IPS-18c (cell line): ENCODE results near the gene SRSF7.
"Not testable (repeated sequence)": the region's sequence is repeated elsewhere in the genome, so short reads cannot be mapped to it uniquely, and the experiment has no call there.

Source experiments
- H3K4me3 ChIP-seq: 2 replicates; pipeline ENCODE4 v1.7.0; 2013; ENCODE audit warnings: low read depth, mild to moderate bottlenecking, low read length, moderate library complexity; ENCODE audit not compliant: insufficient read depth
- H3K9me3 ChIP-seq: one replicate; pipeline ENCODE4 v1.6.1; 2013; ENCODE audit warnings: mild to moderate bottlenecking, low read length, moderate library complexity; ENCODE audit not compliant: control insufficient read depth, insufficient read depth

The SRSF7 gene

GRCh38 chr2:38716185-38716584 is 35.0 kb downstream of the SRSF7 start:
- no peaks in the 10 kb centered on the region for H3K9me3 ChIP-seq
- no peak overlapping the region for H3K4me3 ChIP-seq

- H3K4me3 ChIP-seq, H3K9me3 ChIP-seq: not testable (repeated sequence)
Observed at GRCh38 chr2:38714941-38715340, 36.2 kb downstream of the SRSF7 start.

GRCh38 chr2:38713338-38713737 is 37.8 kb downstream of the SRSF7 start:
- H3K4me3 ChIP-seq, result no peak overlapping the region

GRCh38 chr2:38712871-38713270 is 38.3 kb downstream of the SRSF7 start:
- no peak overlapping the region for H3K4me3 ChIP-seq

More at GRCh38 chr2:38713338-38713737, 37.8 kb downstream of the SRSF7 start:
- H3K9me3 ChIP-seq, result no peaks in the 10 kb centered on the region

GRCh38 chr2:38712413-38712812 is 38.7 kb downstream of the SRSF7 start:
- Histone ChIP-seq H3K4me3 (no peak overlapping the region), H3K9me3 (no peaks in the 10 kb centered on the region)

More at GRCh38 chr2:38712871-38713270, 38.3 kb downstream of the SRSF7 start:
- H3K9me3 ChIP-seq, result no peaks in the 10 kb centered on the region

GRCh38 chr2:38711558-38711957 is 39.6 kb downstream of the SRSF7 start:
- no peak overlapping the region for H3K4me3 ChIP-seq
- H3K9me3 ChIP-seq, result no peaks in the 10 kb centered on the region

- H3K9me3 ChIP-seq, result no peaks in the 10 kb centered on the region
- no peak overlapping the region for H3K4me3 ChIP-seq
Observed at GRCh38 chr2:38709567-38710194, 41.5 kb downstream of the SRSF7 start.

GRCh38 chr2:38708900-38709566 is 42.1 kb downstream of the SRSF7 start:
- no peak overlapping the region for H3K4me3 ChIP-seq

GRCh38 chr2:38708491-38708890 is 42.7 kb downstream of the SRSF7 start:
- not testable (repeated sequence) for H3K9me3 ChIP-seq, H3K4me3 ChIP-seq

More at GRCh38 chr2:38708900-38709566, 42.1 kb downstream of the SRSF7 start:
- no peaks in the 10 kb centered on the region for H3K9me3 ChIP-seq

- Histone ChIP-seq H3K4me3 (no peak overlapping the region), H3K9me3 (no peaks in the 10 kb centered on the region)
Observed at GRCh38 chr2:38706846-38707345, 44.3 kb downstream of the SRSF7 start.

GRCh38 chr2:38704664-38705063 is 46.5 kb downstream of the SRSF7 start:
- H3K4me3 ChIP-seq, result no peak overlapping the region
- no peaks in the 10 kb centered on the region for H3K9me3 ChIP-seq

- H3K9me3 ChIP-seq, H3K4me3 ChIP-seq: not testable (repeated sequence)
Observed at GRCh38 chr2:38703336-38703735, 47.8 kb downstream of the SRSF7 start.

- no peaks in the 10 kb centered on the region for H3K9me3 ChIP-seq
Observed at GRCh38 chr2:38702413-38702812, 48.7 kb downstream of the SRSF7 start.

GRCh38 chr2:38701542-38701941 is 49.6 kb downstream of the SRSF7 start:
- H3K4me3 ChIP-seq, result no peak overlapping the region
- no peaks in the 10 kb centered on the region for H3K9me3 ChIP-seq

More at GRCh38 chr2:38702413-38702812, 48.7 kb downstream of the SRSF7 start:
- no peak overlapping the region for H3K4me3 ChIP-seq

GRCh38 chr2:38700881-38701458 is 50.2 kb downstream of the SRSF7 start:
- Histone ChIP-seq H3K4me3 (no peak overlapping the region), H3K9me3 (no peaks in the 10 kb centered on the region)

GRCh38 chr2:38700113-38700785 is 50.9 kb downstream of the SRSF7 start:
- H3K9me3 ChIP-seq, result no peaks in the 10 kb centered on the region
- H3K4me3 ChIP-seq, result no peak overlapping the region

GRCh38 chr2:38698467-38699003 is 52.6 kb downstream of the SRSF7 start:
- Histone ChIP-seq H3K4me3 (no peak overlapping the region), H3K9me3 (no peaks in the 10 kb centered on the region)
